Psoas muscle (tissue), 8 donors: ENCODE data around the gene SLC39A11. TPM values are rescaled to one million over a fixed set of nuclear protein-coding genes. Genes with fewer than 3 reads are reported as not detected.

ENCODE experiments used
- ATAC-seq, 4 donors: fragments of 200-7000 bp; cut with Tn5 transposase; one replicate each; pipeline ENCODE4 v1.9.1; 2020; ENCODE audit warnings: moderate library complexity in 3 of 4, mild to moderate bottlenecking in 2 of 4
- DNase-seq, 2 donors: peaks; one replicate each; pipeline ENCODE4 v3.0.0-alpha.2; 2020
- H3K27ac ChIP-seq: fragments of 200-600 bp; one replicate; pipeline ENCODE4 v1.8.0; 2022
- H3K27me3 ChIP-seq, 3 donors: fragments of 200-600 bp in 1 of 3; one replicate each; pipeline versions ENCODE4 v1.6.1 to v1.8.0; 2013 to 2022; ENCODE audit warnings: low read length in 2 of 3, mild to moderate bottlenecking in 2 of 3, moderate library complexity in 1 of 3; ENCODE audit not compliant: insufficient read depth in 3 of 3
- H3K36me3 ChIP-seq, 2 donors: fragments of 200-600 bp in 1 of 2; one replicate each; pipeline versions ENCODE4 v1.6.1 to v1.8.0; 2013 to 2022; ENCODE audit warnings: low read depth in 1 of 2, mild to moderate bottlenecking in 1 of 2, moderate library complexity in 1 of 2; ENCODE audit not compliant: insufficient read depth in 1 of 2
- H3K4me1 ChIP-seq: fragments of 200-600 bp; one replicate; pipeline ENCODE4 v1.8.0; 2022
- H3K4me3 ChIP-seq: fragments of 200-600 bp; one replicate; pipeline ENCODE4 v1.8.0; 2022; ENCODE audit warnings: mild to moderate bottlenecking
- H3K9me3 ChIP-seq: fragments of 200-600 bp; one replicate; pipeline ENCODE4 v1.8.0; 2022
- WGBS, 3 donors: extraction: QIAGEN DNeasy Blood & Tissue Kit; methylation state at CpG; one replicate each; pipeline versions ENCODE4 v1.1.6 to v1.1.7; 2013; 5-methylcytosine and 5-hydroxymethylcytosine counted together
- intact Hi-C, 2 donors: fragments of 100-400 bp; cut with DNase I; formaldehyde crosslinking; loops; one replicate each; pipeline versions ENCODE4 v1.11.0 to v1.14.2; 2022
- polyA plus RNA-seq, 3 donors: library from polyadenylated mRNA; stranded (reverse); fragments of 200-250 nt; gene quantifications; one replicate each; pipeline ENCODE4 v1.2.3, GENCODE V29; 2013
- total RNA-seq, 4 donors: library from RNA; stranded (reverse); fragmentation: NEBNext Ultra II Directional in 2 of 4; extraction: Animal tissue kit (Norgen Biotek cat#: 25700) in 2 of 4; gene quantifications; one replicate each; pipeline versions ENCODE4 v1.2.1 to v1.2.4, GENCODE V29; 2021 to 2023
- TF ChIP-seq, protein P1 (sequence below): fragments of 200-600 bp; IDR thresholded peaks from one replicate; pipeline ENCODE4 v1.8.0; 2022; ENCODE audit warnings: antibody characterized with exemption
- donor health status: healthy with polysubstance abuse.
- donor health status: DM: no; HTN: no; CAD: no; lungs with moderate emphysema.
- donor health status: Bipolar disorder and iron deficiency.
- donor health status: healthy.
- donor health status: DM: yes; HTN: yes; CAD: no.
- donor health status: DM: no; HTN: no; CAD: no.
- donor health status: DM: no; HTN: no; CAD: no.
- donor health status: DM: yes; HTN: yes; CAD: no.

SLC39A11 gene
- total and polyA plus RNA-seq, 7 donors, result 1.6 to 9.7 (median 7.9) TPM

DNA sequence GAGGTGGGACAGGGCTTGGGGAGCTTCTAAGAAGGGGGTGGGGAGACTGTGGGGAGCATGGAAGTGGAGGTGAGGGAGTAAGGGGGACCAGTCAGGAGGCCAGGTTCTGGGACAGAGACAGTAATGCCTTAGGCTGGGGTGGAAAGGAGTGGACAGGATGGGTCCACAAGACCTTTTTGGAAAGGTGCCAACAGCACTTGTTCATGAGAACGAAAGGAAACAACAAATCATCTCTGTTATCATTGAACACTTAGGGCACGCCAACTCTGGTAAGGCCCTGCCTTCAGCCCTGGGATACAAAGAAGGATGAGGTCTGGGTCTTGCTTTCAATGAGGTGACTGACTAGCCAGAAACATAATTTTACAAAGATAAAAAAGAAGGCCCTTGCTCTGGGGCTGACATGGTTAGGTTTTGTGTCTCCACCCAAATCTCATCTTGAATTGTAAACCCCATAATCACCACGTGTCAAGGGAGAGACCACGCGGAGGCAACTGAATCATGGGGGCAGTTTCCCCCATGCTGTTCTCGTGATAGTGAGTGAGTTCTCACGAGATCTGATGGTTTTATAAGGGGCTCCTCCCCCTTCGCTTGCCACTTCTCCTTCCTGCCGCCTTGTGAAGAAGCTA is 113.8 kb downstream of the SLC39A11 start:
- H3K27ac ChIP-seq, result no peak overlapping the region
- WGBS, 3 donors, result 88 to 94% (median 90%) methylated on average over 9 of the region's 9 CpGs
- H3K36me3 ChIP-seq, result no peaks in the 10 kb centered on the region
- DNase-seq (no peak), ATAC-seq (no peak)
- intact Hi-C loops, result no loop called here
- TF ChIP-seq, protein P1, sequence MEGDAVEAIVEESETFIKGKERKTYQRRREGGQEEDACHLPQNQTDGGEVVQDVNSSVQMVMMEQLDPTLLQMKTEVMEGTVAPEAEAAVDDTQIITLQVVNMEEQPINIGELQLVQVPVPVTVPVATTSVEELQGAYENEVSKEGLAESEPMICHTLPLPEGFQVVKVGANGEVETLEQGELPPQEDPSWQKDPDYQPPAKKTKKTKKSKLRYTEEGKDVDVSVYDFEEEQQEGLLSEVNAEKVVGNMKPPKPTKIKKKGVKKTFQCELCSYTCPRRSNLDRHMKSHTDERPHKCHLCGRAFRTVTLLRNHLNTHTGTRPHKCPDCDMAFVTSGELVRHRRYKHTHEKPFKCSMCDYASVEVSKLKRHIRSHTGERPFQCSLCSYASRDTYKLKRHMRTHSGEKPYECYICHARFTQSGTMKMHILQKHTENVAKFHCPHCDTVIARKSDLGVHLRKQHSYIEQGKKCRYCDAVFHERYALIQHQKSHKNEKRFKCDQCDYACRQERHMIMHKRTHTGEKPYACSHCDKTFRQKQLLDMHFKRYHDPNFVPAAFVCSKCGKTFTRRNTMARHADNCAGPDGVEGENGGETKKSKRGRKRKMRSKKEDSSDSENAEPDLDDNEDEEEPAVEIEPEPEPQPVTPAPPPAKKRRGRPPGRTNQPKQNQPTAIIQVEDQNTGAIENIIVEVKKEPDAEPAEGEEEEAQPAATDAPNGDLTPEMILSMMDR, result no peak
- no peaks in the 10 kb centered on the region for H3K9me3 ChIP-seq
- no peaks in the 10 kb centered on the region for H3K27me3 ChIP-seq
- peaks cover 12% of the 10 kb centered on the region for H3K4me1 ChIP-seq
- H3K4me3 ChIP-seq, result no peak overlapping the region

DNA sequence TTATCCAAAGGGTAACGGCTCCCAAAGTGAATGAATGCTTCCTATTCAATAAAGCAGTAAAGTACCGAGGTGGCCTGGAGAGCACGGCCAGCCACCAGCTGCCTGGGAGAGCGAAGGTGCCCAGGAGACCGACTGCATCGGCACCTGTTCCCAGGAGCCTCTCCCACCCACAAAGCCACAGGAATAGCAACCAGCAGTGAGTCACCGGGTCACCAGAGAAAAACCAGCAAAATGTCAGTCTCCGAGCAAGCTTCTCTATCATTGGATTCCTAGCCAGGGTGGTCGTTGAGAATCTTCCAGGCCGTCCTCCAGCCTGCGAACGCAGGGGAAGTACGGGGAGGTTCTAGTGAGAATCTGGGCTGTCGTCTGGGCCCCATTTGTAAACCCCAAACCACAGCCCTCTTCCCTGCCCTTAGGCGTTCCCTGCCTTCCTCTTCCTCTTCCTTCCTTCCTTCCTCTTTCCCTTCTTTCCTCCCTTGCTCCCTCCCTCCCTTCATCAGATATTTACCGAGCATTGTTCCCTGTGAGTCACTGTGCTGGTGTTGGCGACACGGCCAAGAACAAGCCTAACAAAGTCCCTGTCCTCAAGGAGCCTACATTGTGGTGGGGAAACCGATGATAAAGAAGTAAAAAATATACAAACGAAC is 114.6 kb downstream of the SLC39A11 start:
- intact Hi-C loops, result no loop called here
- ATAC-seq (peak; percentile 44 to 87 (median 56)), DNase-seq (no peak)
- TF ChIP-seq, protein P1, result no peak
- Histone ChIP-seq H3K4me3 (no peak overlapping the region), H3K27me3 (no peaks in the 10 kb centered on the region), H3K9me3 (no peaks in the 10 kb centered on the region), H3K36me3 (no peaks in the 10 kb centered on the region), H3K4me1 (peaks cover 12% of the 10 kb centered on the region), H3K27ac (peak overlapping the region; percentile 50)
- WGBS, 3 donors, result 72 to 75% (median 73%) methylated on average over 20 of the region's 20 CpGs

DNA sequence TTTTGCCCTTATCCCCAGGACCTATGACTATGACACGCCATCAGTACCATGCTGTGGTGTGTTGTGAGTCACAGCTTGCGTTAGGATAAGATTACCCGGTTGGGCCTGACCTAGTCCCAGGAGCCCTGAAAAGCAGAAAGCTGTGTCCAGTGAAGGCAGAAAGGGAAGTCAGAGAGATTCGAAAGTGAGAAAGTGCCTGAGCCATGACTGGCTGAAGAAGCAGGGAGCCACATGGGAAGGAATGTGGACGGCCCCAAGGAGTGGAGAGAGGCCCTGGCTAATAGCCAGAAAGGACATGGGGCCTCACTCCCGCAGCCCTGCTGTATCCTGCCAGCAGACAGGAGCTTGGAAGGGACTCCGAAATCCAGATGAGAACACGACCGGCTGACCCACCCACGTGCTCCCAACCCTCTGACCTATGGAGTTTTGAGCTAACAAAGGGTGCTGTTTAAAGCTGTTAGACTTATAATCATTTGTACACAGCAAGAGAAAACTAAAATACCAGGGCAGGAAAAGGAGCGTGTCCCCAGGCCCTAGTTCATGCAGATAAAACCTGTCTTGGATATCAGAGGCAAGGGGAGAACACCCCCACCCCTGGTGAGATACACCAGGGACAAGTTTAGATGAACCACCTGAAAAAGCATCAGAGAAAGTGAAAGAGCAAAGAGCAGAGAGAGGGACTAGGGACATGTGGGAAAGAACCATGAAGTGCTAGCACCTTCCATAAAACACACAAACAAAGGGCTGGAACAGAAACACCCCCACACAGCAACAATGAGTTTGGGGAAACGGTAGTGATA is 115.3 kb downstream of the SLC39A11 start:
- H3K4me1 ChIP-seq, result peaks cover 12% of the 10 kb centered on the region
- TF ChIP-seq, protein P1, result no peak
- intact Hi-C loops, result no loop called here
- ATAC-seq (peak; percentile 63 to 73 (median 70)), DNase-seq (peak; percentile 26 to 56)
- H3K27me3 ChIP-seq, result no peaks in the 10 kb centered on the region
- 35 to 50% (median 49%) methylated on average over 12 of the region's 12 CpGs for WGBS, 3 donors
- no peak overlapping the region for H3K4me3 ChIP-seq
- no peaks in the 10 kb centered on the region for H3K9me3 ChIP-seq
- peak overlapping the region; percentile 50 for H3K27ac ChIP-seq
- no peaks in the 10 kb centered on the region for H3K36me3 ChIP-seq

DNA sequence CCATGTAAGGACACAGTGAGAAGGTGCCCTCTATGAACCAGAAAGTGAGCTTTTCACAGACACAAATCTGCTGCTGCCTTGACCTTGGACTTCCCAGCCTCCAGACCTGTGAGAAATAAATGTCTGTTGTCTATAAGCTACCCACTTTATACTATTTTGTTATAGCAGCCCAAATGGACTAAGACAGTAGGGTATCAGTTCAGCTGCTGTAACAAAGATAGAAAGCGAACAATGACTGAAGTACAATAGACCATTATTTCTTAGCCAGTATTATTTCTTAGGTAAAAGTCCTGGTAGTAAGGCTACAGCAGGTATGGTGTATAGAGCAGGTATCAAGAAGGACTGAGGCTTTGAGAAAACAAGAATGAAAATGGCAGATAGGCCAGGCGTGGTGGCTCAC is 117.0 kb downstream of the SLC39A11 start:
- Histone ChIP-seq H3K4me3 (no peak overlapping the region), H3K27ac (no peak overlapping the region), H3K9me3 (no peaks in the 10 kb centered on the region), H3K4me1 (peaks cover 12% of the 10 kb centered on the region), H3K36me3 (no peaks in the 10 kb centered on the region), H3K27me3 (no peaks in the 10 kb centered on the region)
- 99 to 100% (median 100%) methylated on average over 2 of the region's 2 CpGs for WGBS, 3 donors
- no peak for DNase-seq
- intact Hi-C loops, result no loop called here
- ATAC-seq, result no peak
- TF ChIP-seq, protein P1, result no peak
